ENCODE measurements around the gene KLRC4.
"Not testable (repeated sequence)": the region's sequence is repeated elsewhere in the genome, so short reads cannot be mapped to it uniquely, and the experiment has no call there.

The KLRC4 gene

DNA sequence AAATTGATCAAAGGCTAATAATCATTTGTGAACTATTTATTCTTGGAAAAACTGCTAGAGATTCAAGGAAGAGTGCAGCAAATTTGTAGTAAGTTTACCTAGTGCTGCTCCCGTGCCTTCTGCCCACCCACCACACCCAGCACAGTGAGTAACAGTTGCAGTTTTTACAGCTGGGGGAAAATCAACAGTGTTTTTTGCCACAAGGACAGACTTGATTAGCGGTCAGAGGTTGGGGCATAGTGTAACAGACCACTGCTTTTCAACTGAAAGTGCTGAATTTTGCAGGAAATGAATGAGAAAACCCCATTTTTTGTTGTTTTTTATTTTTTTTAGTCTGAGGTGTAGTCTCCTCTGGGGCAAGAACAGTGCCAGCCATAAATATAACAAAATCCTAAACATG lies 12.3 kb downstream of the KLRC4 start:
- no peak for DNase-seq (ENCODE audit: low read depth in 2 of 2)

DNA sequence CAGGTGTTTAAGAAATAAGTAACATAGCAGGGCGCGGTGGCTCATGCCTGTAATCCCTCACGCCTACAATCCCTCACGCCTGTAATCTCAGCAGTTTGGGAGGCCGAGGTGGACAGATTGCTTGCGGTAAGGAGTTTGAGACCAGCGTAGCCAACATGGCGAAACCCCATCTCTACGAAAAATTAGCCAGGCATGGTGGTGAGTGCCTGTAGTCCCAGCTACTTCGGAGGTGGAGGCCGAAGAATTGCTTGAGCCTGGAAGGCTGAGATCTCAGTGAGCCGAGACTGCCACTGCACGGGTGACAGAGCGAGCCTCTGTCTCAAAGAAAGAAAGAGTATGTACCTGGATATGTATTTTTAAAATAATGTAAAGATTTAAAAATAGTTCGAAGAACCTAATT lies 13.4 kb downstream of the KLRC4 start:
- DNase-seq (ENCODE audit: low read depth in 2 of 2): not testable (repeated sequence)

- no peak for DNase-seq (ENCODE audit: low read depth in 2 of 2)
These were observed 14.1 kb downstream of the KLRC4 start for GRCh38 chr12:10395390-10395998.

DNA sequence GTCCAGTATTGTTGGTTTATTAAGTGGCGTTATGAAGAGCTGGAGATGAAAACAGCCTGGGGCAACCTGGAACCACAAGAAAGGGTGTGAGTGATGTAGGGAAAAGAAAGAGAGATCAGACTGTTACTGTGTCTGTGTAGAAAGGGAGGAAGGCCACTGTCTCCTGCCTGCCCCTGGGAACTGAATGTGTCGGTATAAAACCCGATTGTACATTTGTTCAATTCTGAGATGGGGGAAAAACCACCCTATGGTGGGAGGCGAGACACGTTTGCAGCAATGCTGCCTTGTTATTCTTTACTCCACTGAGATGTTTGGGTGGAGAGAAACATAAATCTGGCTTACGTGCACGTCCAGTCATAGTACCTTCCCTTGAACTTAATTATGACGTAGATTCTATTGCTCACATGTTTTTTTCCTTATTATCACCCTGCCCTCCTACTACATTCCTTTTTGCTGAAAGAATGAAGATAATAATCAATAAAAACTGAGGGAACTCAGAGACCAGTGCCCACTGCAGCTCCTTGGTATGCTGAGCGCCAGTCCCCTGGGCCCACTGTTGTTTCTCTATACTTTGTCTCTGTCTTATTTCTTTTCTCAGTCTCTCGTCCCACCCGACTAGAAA lies 14.9 kb downstream of the KLRC4 start:
- not testable (repeated sequence) for DNase-seq (ENCODE audit: low read depth in 2 of 2)

GRCh38 chr12:10393291-10393690 lies 16.3 kb downstream of the KLRC4 start:
- DNase-seq (ENCODE audit: low read depth in 2 of 2): no peak

- no peak for DNase-seq (ENCODE audit: low read depth in 2 of 2)
These were observed 17.1 kb downstream of the KLRC4 start for GRCh38 chr12:10392394-10392930.

DNA sequence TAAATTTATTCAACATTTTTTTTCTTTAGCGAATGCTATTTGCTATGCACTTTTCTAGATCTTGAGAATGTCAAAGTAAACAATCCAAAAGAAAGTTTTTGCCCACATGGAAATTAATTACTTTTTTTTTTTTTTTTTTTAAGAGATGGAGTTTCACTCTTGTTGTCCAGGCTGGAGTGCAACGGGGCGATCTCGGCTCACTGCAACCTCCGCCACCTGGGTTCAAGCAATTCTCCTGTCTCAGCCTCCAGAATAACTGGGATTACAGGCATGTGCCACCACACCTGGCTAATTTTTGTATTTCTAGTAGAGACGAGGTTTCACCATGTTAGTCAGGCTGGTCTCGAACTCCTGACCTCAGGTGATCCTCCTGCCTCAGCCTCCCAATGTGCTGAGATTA lies 18.6 kb downstream of the KLRC4 start:
- DNase-seq (ENCODE audit: low read depth in 2 of 2): not testable (repeated sequence)

DNA sequence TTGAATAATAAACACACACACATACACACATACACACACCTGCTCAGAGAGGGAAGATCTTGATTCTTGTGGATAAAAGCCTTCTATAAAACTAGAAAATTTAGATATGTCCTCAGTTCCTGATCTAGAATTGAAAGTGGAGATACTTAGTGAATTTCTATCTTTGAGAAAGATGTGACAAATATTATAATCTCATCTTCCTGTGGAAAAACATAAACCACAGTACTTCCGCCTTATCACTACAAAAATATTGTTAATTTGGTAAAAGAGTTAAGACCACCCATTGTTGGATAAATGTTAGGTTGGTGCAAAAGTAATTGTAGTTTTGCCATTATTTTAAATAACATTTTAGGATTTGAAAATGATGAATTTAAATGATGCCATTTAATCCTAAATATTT lies 19.7 kb downstream of the KLRC4 start, which contains the start of gene KLRK1:
Gene KLRK1 (minus strand): TSS at position 138 of the 400 bp plus-strand sequence. CDS start 1,231 bp downstream, outside the sequence.
- DNase-seq (ENCODE audit: low read depth in 2 of 2): no peak

DNA sequence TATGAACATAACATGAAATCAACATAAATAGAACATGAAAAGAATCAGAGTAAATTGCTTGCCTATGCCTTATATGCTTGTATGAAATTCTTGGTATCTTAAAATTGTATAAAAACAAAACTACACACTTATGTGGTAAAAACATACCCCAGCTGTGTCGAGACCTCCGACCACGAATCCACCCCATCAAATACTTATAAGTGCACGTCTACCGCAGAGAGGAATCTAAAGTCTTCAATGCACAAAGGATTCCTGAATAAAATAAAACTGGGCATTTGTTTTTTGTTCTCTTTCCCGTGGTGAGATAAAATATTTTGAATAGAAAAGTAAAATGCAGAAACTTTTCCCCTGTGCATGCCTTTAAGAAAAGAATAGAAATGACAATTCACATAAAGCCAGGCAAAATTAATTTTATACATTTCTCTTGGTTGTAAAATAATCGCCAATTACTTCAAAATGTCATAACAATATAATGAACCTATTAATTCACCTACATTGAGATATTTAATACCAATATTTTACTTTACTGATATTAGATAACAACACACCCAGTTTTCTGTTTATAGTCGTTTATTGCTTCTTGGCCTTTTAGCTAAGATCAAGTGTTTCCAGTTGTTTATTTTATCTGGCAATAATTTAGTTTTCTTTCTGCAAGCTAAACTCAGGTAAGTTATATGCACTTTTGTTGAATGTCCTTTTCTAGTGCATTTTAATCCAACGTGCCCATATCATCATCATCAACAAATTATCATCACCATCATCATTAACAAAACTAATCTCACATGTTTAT lies 20.7 kb downstream of the KLRC4 start:
- no peak for DNase-seq (ENCODE audit: low read depth in 2 of 2)

DNA sequence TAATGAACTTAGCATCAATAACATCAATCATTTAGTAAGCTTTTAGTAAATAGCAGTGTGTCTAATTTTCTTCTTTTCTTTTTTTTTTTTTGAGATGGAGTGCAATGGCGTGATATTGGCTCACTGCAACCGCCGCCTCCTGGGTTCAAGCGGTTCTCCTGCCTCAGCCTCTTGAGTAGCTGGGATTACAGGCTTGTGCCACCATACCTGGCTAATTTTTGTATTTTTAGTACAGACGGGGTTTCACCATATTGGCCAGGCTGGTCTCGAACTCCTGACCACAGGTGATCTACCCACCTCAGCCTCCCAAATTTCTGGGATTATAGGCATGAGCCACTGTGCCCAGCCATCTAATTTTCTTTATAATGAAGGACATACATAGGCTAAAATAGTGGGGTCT lies 22.1 kb downstream of the KLRC4 start:
- not testable (repeated sequence) for DNase-seq (ENCODE audit: low read depth in 2 of 2)

- DNase-seq (ENCODE audit: low read depth in 2 of 2): no peak
These were observed 22.7 kb downstream of the KLRC4 start for GRCh38 chr12:10386857-10387256.

GRCh38 chr12:10385166-10385613 lies 24.4 kb downstream of the KLRC4 start:
- no peak for DNase-seq (ENCODE audit: low read depth in 2 of 2)

DNA sequence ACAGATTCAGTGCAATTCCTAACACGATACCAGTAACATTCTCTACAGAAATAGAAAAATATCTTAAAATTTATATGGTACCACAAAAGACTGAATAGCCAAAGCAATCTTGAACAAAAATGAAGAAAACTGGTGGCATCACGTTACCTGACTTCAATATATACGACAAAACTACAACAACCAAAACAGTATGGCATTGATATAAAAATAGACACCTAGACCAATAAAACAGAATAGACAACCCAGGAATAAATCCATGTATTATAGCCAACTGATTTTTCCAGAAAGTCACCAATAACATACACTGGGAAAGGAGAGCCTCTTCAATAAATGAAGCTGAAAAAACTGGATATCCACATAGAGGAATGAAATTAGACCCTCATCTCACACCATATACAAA lies 25.4 kb downstream of the KLRC4 start:
- DNase-seq (ENCODE audit: low read depth in 2 of 2): no peak

DNA sequence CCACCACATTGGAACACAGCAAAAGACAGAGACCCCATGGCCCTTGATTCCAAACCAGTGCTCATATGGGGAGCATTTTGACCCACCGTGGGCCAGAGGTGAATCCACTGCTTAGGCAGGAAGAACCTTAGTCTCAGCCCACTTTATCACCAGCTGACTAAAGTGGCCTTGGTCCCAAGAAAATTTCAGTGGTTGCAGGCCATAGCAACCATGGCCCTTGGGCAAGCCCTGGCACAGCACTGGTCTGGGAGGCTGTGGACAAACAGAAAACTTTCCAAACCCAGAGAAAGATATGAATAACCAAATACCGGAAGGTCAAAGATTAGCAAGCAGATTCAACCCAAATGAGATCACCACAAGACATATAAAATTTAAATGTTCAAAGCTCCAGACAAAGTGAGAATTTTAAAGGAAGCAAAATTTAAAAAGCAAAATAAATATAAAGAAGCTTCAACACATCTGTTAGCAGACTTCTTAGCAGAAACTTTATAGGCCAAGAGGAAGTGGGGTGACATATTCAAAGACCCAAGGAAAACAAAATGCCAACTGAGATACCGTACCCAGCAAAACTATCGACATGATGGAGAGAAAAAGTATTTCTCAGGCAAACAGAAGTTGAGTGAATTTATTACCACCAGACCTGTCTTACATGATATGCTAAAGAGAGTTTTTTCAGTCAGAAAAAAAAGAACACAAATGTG lies 27.5 kb downstream of the KLRC4 start:
- no peak for DNase-seq (ENCODE audit: low read depth in 2 of 2)

DNA sequence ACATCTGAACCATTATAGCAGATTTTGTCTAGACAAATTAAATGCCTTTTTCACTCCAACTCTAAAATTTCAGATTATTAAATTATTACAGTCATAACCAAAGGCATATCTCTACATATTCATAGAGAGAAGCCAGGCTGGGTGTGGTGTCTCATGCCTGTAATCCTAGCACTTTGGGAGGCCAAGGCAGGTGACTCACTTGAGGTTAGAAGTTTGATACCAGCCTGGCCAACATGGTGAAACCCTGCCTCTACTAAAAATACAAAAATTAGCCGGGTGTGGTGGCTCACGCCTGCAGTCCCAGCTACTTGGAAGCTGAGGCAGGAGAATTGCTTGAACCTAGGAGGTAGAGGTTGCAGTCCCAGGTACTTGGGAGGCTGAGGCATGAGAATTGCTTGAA lies 30.8 kb downstream of the KLRC4 start:
- DNase-seq (ENCODE audit: low read depth in 2 of 2): not testable (repeated sequence)

- DNase-seq (ENCODE audit: low read depth in 2 of 2): no peak
These were observed 34.9 kb downstream of the KLRC4 start for GRCh38 chr12:10374624-10375018.

- DNase-seq (ENCODE audit: low read depth in 2 of 2): no peak
These were observed 37.0 kb downstream of the KLRC4 start for GRCh38 chr12:10372559-10372958.

- DNase-seq (ENCODE audit: low read depth in 2 of 2): not testable (repeated sequence)
These were observed 37.5 kb downstream of the KLRC4 start for GRCh38 chr12:10371893-10372535.

GRCh38 chr12:10369557-10370415 lies 39.8 kb downstream of the KLRC4 start:
- no peak for DNase-seq (ENCODE audit: low read depth in 2 of 2)

Measured in stimulated activated CD4-positive, alpha-beta T cell treated with anti-CD3 and anti-CD28 coated beads, Interleukin-4, amount 100 ng/mL, for 48 hours (primary cell).